Astrocyte of the spinal cord (primary cell): Measurements from ENCODE around the gene COL16A1.

Source experiments
- DNase-seq: peaks from one replicate; pipeline ENCODE4 v3.0.0; 2011; ENCODE audit warnings: low read depth, low spot score
- H3K4me3 ChIP-seq: 2 replicates; pipeline ENCODE4 v1.5.1; 2011; ENCODE audit warnings: low read depth, mild to moderate bottlenecking, low read length, moderate library complexity
- in situ Hi-C: cut with HindIII; loops from 2 replicates; pipeline ENCODE4 v1.10.0; 2017; ENCODE audit warnings: low sequenced_read_pairs
- TF ChIP-seq, protein P1 (sequence below): IDR thresholded peaks from 2 replicates; pipeline ENCODE4 v1.5.1; 2012; ENCODE audit warnings: low read depth, mild to moderate bottlenecking, low read length, inconsistent platforms

COL16A1 gene

DNA sequence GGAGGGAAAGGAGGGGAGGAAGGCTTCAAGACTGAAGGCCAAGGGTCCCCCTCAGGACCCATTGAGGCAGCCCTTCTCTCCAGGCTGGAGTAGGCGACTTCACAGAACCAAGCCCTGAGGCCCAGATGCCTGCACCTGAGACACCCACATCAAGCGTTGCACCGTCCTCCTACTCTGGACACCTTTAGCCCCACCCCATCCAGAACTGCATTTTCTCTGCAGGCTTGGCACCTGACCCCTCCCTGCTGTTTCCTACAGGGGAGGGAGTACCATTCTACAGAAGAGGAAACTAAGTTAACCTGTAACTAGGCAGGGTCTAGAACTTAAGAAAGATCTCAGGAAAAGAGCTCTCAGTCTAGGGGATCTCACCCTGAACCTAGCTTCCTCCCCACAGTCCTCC is 71.2 kb downstream of the COL16A1 start:
- in situ Hi-C loops: no loop called here
- no peak overlapping the region for H3K4me3 ChIP-seq
- TF ChIP-seq, protein P1, sequence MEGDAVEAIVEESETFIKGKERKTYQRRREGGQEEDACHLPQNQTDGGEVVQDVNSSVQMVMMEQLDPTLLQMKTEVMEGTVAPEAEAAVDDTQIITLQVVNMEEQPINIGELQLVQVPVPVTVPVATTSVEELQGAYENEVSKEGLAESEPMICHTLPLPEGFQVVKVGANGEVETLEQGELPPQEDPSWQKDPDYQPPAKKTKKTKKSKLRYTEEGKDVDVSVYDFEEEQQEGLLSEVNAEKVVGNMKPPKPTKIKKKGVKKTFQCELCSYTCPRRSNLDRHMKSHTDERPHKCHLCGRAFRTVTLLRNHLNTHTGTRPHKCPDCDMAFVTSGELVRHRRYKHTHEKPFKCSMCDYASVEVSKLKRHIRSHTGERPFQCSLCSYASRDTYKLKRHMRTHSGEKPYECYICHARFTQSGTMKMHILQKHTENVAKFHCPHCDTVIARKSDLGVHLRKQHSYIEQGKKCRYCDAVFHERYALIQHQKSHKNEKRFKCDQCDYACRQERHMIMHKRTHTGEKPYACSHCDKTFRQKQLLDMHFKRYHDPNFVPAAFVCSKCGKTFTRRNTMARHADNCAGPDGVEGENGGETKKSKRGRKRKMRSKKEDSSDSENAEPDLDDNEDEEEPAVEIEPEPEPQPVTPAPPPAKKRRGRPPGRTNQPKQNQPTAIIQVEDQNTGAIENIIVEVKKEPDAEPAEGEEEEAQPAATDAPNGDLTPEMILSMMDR: no peak
- DNase-seq: no peak

DNA sequence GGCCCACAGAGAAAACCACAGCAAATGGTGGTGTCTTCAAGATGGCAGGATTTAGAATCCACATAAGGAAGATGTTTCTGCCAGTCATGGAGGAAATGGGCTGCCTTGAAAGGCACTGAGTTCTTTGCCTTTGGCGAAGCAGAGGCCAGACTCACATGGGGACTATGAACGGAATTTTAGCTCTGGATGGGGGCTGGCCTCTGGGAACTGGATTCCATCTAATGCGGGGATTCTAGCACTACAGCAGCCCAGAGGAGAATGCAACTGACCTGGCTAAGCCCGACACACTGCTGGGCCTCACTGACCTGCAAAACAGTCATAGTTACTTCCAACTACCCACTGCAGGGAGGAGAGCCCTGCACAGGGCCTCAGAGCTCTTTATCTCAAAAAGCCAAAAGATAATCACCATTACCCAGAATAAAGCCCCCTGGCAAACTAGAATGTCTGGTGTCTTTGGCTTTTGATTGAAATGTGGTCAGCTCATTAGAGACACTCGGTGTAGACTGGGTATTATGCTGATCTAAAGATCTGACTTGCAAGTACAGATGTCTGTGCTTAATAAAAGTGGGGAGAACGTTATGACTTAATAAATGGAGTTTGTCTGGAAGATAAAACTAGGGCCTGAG is 74.8 kb downstream of the COL16A1 start:
- TF ChIP-seq, protein P1: no peak
- in situ Hi-C loops: no loop called here

DNA sequence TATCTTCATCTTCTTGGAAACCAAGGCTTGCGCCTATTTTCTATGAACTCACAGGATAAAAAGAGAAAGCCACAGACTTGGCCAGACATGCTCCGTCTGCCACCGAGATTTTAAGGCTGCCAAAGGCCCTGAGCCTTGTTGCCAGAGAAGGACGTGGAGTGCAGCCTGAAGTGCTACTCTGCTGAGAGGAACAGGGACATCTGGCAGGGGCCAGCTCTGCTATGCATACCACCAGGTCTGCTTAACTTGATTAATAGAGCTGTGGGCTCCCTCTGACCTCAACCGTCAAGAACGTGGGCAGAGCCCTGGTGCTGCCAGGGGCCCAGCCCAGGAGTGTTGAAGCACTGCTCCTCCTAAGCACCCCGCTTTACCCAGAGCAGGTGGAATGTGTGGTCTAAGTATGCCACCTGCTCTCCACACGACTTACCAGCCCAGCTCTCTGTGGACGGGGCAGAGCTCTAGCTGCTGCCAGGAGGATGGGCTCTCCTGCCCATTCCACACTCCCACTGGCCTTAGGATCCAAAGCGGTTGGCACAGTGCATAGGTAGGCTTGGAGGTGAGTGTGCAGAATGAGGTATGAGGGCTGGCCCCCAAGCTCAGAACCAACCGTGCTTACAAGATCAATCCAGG is 75.8 kb downstream of the COL16A1 start:
- in situ Hi-C loops: no loop called here
- no peak overlapping the region for H3K4me3 ChIP-seq
- peak; percentile 40 for DNase-seq
- TF ChIP-seq, protein P1: no peak

More for the DNA sequence above, 74.8 kb downstream of the COL16A1 start:
- no peak overlapping the region for H3K4me3 ChIP-seq
- DNase-seq: no peak

DNA sequence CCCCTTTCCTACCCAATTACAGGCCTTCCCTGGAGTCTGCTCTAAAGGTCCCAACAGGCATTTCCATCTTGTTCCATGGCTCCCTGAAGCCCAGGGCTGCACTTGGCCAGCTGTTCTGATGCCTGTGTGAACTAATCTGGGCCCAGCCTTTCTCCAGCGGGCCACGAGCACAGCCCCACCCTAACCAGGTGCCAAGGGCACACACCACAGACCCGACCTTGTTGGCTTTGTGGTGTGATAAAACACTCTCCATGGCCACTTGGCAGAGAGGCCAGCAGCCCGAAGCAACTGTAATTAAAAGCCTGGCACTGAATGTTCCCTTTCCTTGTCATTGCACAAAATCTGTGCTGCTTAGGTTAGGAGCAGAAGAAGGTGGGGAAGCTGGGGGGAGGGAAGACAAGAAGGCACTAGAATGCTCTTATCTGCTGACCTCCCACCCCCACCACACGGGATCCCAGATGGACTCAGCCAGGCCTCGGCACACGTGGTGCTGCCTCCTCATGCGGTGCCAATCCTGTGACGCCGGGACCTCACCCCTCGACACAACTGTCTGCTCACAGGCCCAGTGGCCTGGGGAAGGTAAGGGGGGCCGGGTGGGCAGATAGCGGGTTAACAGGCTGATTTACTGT is 76.4 kb downstream of the COL16A1 start:
- H3K4me3 ChIP-seq: no peak overlapping the region
- in situ Hi-C loops: no loop called here
- TF ChIP-seq, protein P1: no peak
- DNase-seq: peak; percentile 27

DNA sequence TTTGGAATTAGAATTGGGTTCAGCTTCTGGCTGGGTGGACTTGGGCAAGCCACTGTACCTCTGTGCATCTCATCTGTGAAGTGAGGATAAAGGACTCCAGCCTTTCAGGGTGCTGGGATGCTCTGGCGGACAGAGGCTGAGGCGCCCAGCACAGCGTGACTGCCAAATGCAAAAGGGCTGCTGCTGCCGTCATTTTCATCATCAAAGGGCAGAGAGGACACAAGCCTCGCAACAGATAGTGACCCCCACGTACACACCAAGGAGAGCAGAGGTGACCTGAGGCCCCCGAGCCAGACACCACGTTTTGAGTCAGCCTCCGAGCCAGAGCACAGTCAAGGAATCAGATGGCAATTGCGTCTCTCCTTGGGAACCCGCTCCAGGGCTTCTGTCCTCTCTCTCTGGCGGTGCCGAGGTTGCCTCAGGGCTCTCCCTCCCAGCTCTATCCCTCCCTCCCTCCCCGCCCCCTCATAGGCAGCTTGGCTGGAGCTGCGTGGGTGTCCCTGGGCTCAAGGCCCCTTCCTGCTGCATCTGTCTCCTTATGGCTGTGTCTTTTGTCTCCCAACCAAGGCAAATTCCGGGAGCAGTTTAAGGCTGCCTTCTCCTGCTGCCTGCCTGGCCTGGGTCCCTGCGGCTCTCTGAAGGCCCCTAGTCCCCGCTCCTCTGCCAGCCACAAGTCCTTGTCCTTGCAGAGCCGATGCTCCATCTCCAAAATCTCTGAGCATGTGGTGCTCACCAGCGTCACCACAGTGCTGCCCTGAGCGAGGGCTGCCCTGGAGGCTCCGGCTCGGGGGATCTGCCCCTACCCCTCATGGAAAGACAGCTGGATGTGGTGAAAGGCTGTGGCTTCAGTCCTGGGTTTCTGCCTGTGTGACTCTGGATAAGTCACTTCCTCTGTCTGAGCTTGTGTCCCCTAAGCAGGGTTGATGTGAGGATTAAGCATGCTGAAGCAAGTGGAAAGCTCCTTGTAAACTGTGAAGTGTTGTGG is 77.3 kb downstream of the COL16A1 start:
- no peak overlapping the region for H3K4me3 ChIP-seq
- TF ChIP-seq, protein P1: no peak
- in situ Hi-C loops: no loop called here
- DNase-seq: no peak

DNA sequence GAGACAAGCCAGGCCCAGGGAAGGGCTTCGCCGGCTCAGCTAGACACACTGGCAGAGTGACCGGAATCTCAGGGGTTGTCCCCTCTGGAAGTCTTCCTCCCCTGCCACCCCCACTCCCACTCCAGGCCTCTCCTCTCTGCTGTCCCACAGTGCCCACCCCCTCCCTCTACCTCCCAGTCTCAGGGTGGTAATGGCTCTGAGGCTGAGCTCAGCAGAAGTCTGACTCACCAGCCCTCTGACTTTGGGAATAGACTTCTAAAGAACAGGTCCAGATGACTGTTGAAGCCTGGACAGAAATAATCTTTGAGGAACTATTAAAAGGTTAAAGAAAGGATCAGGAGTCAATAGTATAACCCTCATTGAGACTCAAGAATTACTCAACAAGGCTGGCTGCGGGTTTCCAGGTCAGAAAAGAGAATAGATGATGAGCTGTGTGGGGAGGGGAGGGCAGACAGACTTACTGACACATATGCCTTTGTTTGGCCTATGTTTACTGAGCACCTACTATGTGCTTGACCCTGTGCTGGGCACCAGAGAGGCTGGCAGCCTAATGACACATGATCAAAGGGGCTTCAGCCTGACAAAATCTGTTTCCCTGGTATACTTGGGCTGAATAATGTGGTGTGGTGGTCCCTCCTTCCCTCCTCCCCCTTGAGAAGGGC is 78.1 kb downstream of the COL16A1 start:
- no peak overlapping the region for H3K4me3 ChIP-seq
- TF ChIP-seq, protein P1: no peak
- peak; percentile 64 for DNase-seq
- in situ Hi-C loops: no loop called here
